HG02943 (cell line): Measurements from ENCODE around the gene OR11G2.
"Not testable (repeated sequence)": the region's sequence is repeated elsewhere in the genome, so short reads cannot be mapped to it uniquely, and the experiment has no call there.

Experiments
- ATAC-seq: cut with Tn5 transposase; IDR thresholded peaks from one replicate; pipeline ENCODE4 v1.9.1; 2021; ENCODE audit warnings: mild to moderate bottlenecking, low read depth, moderate library complexity; ENCODE audit not compliant: unreplicated experiment

The OR11G2 gene

GRCh38 chr14:20219033-20219432, 28.3 kb downstream of the OR11G2 start:
- ATAC-seq: no peak

GRCh38 chr14:20223410-20223809, 32.7 kb downstream of the OR11G2 start, which contains the start of gene OR11H6:
TSS of gene OR11H6 (plus strand) at chr14:20223710. CDS start at chr14:20223710, 0 bp downstream.
- no peak for ATAC-seq

GRCh38 chr14:20228681-20229080, 38.0 kb downstream of the OR11G2 start, which contains the start of gene OR11H7:
TSS of gene OR11H7 (plus strand) at chr14:20228981.
- ATAC-seq: no peak

GRCh38 chr14:20235415-20235814, 44.7 kb downstream of the OR11G2 start:
- not testable (repeated sequence) for ATAC-seq

DNA sequence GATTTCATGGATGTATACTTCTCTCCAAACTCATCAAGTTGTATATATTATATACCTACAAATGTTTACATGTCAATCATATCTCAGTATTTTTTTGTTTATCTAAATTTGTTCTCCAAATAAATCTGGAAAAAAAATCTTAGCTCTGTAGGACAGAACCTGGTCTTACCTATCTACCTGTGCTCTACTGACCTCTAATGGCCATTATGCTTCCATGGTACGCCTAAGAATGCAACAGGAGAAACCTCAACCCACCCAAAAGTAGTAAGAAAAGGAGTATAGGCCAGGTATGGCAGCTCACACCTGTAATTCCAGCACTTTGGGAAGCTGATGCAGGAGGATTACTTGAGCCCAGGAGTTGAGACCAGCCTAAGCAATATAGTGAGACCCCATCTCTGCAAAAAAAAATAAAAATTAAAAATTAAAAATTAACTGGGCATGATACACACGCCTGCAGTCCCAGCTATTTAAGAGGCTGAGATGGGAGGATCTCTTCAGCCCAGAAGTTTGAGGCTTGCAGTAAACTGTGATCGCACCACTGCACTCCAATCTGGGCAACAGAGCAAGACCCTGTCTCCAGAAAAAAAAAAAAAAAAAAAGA, 57.0 kb downstream of the OR11G2 start:
- no peak for ATAC-seq
